RWPE1 (cell line): ENCODE data around the gene TBCD.
"Not testable (repeated sequence)": the region's sequence is repeated elsewhere in the genome, so short reads cannot be mapped to it uniquely, and the experiment has no call there.

ENCODE experiments used
- CTCF ChIA-PET: fragments of 350-600 bp; sonication (Branson Sonifier 250); formaldehyde crosslinking; extraction: SDS; loops from one replicate; lab custom pipeline; 2021; lab: Yijun Ruan, JAX
- POLR2A ChIA-PET: fragments of 400-600 bp; formaldehyde crosslinking; extraction: SDS; loops from one replicate; lab custom pipeline; 2020; ENCODE audit warnings: antibody characterized with exemption; ENCODE audit not compliant: low non-redundant PET; lab: Yijun Ruan, JAX
- DNase-seq: peaks from one replicate; pipeline ENCODE4 v3.0.0; 2012; ENCODE audit warnings: low spot score
- H3K27ac ChIP-seq: fragments of 450-650 bp; 2 replicates; pipeline ENCODE4 v1.5.1; 2017
- TF ChIP-seq, protein P1 (sequence below): fragments of 450-650 bp; conservative IDR thresholded peaks from 2 replicates; pipeline ENCODE4 v1.5.1; 2017; ENCODE audit warnings: low read depth, mild to moderate bottlenecking

Gene TBCD

DNA sequence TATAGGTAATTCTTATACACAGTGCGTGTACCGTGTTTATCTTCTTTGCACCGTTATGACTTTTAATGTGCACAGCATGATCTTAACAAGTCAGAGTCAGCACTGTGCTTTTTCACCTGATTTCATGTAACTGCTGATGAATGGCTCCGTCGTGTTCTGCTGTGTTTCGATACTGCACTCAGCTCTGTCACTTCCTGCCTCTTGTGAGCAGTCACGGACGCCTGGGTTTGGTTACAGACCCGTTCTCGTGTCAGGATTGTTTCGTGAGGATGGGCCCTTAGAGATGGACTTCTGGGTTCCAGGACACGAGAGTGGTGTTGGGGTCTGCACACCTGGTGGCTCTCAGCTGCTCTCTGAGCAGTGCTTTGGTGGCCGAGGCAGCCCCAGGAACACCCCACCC is 24.6 kb downstream of the TBCD start:
- ChIA-PET CTCF (interaction anchor here (0.7 kb wide), 1 partner anchor 148 kb away, joined by 6 read pairs; no protein-coding TSS in a partner anchor), POLR2A (no interaction called here)
- no peak overlapping the region for H3K27ac ChIP-seq
- TF ChIP-seq, protein P1, sequence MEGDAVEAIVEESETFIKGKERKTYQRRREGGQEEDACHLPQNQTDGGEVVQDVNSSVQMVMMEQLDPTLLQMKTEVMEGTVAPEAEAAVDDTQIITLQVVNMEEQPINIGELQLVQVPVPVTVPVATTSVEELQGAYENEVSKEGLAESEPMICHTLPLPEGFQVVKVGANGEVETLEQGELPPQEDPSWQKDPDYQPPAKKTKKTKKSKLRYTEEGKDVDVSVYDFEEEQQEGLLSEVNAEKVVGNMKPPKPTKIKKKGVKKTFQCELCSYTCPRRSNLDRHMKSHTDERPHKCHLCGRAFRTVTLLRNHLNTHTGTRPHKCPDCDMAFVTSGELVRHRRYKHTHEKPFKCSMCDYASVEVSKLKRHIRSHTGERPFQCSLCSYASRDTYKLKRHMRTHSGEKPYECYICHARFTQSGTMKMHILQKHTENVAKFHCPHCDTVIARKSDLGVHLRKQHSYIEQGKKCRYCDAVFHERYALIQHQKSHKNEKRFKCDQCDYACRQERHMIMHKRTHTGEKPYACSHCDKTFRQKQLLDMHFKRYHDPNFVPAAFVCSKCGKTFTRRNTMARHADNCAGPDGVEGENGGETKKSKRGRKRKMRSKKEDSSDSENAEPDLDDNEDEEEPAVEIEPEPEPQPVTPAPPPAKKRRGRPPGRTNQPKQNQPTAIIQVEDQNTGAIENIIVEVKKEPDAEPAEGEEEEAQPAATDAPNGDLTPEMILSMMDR: no peak
- DNase-seq: no peak

DNA sequence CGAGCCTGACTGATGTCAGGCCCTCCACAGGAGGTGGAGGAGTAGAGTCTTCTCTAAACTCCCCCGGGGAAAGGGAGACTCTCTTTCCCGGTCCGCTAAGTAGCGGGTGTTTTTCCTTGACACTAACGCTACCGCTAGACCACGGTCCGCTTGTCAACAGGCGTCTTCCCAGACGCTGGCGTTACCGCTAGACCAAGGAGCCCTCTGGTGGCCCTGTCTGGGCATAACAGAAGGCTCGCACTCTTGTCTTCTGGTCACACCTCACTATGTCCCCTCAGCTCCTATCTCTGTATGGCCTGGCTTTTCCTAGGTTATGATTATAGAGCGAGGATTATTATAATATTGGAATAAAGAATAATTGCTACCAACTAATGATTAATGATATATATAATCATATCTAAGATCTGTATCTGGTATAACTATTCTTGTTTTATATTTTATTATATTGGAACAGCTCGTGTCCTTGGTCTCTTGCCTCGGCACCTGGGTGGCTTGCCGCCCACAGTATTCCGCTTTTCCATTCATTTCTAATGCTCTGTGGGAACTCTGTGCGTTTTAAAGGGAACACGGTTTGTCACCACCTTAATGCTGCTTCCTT is 26.0 kb downstream of the TBCD start:
- POLR2A ChIA-PET, DNase-seq, H3K27ac ChIP-seq: not testable (repeated sequence)
- TF ChIP-seq, protein P1: peak; percentile 56
- CTCF ChIA-PET: interaction anchor here (0.6 to 0.7 kb wide), 4 partner anchors 93 to 188 kb away, joined by 3 to 10 read pairs (median 3); no protein-coding TSS in a partner anchor

DNA sequence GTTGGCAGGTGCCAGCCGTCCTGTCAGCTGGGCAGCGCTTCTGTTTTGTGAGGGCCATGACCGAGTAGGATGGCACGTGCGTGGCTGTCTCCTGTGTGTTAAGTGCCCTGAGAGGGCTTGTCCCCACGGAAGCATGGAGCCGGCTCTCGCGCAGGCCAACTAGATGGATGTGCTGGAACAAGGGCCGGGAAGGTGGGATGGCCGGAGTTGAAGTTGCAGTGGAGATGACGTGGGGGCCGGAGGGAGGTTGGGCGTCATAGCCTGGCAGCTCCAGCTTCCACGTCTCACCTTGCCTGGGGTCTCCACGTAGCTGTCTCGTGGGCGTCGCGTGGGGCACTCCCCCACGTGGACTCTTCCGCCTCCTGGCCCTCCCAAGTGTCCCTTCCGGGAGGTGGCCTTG is 27.7 kb downstream of the TBCD start:
- POLR2A ChIA-PET: no interaction called here
- DNase-seq: no peak
- TF ChIP-seq, protein P1: no peak
- CTCF ChIA-PET: no interaction called here
- H3K27ac ChIP-seq: peak overlapping the region; percentile 28

DNA sequence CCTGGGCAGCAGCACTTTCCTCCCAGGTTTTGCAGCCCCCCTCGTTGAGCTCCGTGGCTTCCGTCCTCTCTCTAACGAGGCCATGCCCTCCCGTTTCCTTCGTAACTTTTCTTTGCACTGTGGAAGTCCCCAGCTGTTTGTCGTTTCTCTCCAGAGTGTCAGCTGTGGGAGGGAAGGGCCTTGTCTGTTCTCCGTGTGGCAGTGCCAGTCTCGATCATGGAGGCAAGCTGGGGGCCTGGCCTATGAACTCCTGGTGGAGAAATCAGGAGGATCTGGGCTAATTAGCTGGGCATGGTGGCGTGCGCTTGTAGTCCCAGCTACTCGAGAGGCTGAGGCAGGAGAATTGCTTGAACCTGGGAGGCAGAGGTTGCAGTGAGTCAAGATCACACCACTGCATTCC is 28.3 kb downstream of the TBCD start:
- ChIA-PET POLR2A (no interaction called here), CTCF (interaction anchor here (1.1 kb wide), 1 partner anchor 134 kb away, joined by 3 read pairs; no protein-coding TSS in a partner anchor)

DNA sequence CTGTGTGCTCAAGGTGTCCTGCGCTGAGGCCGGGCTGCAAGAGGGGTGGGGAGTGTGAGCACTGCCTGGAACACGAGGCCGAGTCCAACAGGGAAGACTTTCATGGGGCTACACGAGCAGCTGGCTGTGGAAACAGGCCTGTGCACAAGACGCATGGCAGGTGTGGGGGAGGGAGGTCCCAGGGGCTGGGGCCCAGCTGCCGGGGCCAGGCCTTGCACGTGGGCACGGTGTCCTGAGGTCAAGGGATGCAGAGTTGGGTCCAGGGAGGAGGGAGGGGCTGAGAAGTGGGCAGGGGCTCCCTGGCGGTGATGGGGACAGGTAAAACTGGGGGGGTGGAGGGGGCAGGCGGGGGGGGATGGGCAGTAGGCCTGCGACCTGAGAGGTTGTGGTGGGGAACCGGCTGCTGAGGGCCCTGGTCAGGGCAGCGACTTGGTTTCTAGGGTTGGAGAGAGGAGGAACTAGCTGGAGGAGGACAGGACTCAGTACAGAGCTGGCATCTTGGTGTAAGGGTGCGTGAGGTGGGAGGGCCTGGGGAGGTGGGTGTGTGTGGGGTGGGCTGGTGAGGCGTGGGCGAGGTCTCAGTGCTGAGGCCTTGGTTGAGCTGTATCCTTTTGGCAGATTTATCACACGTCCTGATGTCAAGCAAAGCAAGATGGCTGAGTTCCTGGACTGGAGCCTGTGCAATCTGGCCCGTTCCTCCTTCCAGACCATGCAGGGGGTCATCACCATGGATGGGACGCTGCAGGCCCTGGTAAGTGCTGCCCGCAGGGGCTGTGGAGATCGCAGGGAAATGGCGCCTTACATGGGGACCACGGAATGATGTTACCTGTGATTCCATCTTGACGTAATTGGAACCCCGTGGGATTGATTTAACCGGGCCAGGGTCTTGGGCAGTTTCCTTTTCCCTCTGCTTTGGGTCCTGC is 29.4 kb downstream of the TBCD start:
- CTCF ChIA-PET: interaction anchor here (0.6 to 1.1 kb wide), 6 partner anchors 50 to 148 kb away, joined by 3 to 11 read pairs (median 3); no protein-coding TSS in a partner anchor
- TF ChIP-seq, protein P1: no peak
- no peak for DNase-seq
- peak overlapping the region; percentile 43 for H3K27ac ChIP-seq
- POLR2A ChIA-PET: no interaction called here

More for the DNA sequence above, 28.3 kb downstream of the TBCD start:
- TF ChIP-seq, protein P1: no peak
- H3K27ac ChIP-seq: peak overlapping the region; percentile 28
- DNase-seq: no peak

DNA sequence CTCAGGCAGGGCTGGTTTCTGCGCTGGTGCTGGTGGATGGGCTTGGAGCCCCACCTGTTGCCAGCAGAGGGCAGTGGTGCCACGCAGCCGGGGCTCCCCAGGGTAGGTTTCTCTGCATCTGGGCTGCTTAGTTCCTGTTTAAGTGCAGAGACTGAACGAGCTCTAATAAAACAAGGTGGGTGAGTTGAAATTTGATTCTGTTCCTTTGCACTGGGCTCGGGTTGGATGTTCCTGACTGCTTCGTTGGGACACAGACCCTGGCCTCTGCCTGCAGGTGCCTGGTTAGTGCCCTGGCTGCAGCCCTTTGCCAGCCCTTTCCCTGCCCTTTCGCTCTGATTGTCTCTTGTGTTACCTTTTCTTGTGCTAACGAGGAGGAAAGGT is 30.0 kb downstream of the TBCD start:
- CTCF ChIA-PET: interaction anchor here (0.5 to 1.0 kb wide), 13 partner anchors 11 to 417 kb away, joined by 3 to 11 read pairs (median 3); no protein-coding TSS in a partner anchor
- TF ChIP-seq, protein P1: peak; percentile 97
- POLR2A ChIA-PET: no interaction called here
- H3K27ac ChIP-seq: peak overlapping the region; percentile 43
- peak; percentile 90 for DNase-seq
